HepG2 (cell line): ENCODE results near the gene PHLPP2. TPM values are rescaled to one million over a fixed set of nuclear protein-coding genes. Genes with fewer than 3 reads are reported as not detected.
A peak's percentile ranks its signal among the peaks of the same experiment; 100 is the strongest.

Source experiments
- ATRX ChIP-seq: sonication (generic); formaldehyde crosslinking; IDR thresholded peaks from 2 replicates; pipeline ENCODE4 v1.4.0; 2020; ENCODE audit warnings: missing genetic modification reagents, borderline replicate concordance
- FOXA1 ChIP-seq, 2 experiments: fragments of 450-650 bp in 1 of 2; sonication (generic) in 1 of 2; formaldehyde crosslinking in 1 of 2; IDR thresholded peaks; 2 replicates each; pipeline versions ENCODE4 v1.4.0 to v1.6.1; 2016 to 2020; ENCODE audit warnings: missing genetic modification reagents in 1 of 2
- GTF3A ChIP-seq: sonication (generic); formaldehyde crosslinking; conservative IDR thresholded peaks from 2 replicates; pipeline ENCODE4 v1.4.0; 2020; ENCODE audit warnings: mild to moderate bottlenecking, missing genetic modification reagents
- JDP2 ChIP-seq: sonication (generic); formaldehyde crosslinking; IDR thresholded peaks from 2 replicates; pipeline ENCODE4 v1.8.1; 2022; ENCODE audit warnings: missing genetic modification reagents, borderline replicate concordance
- NR2C2 ChIP-seq: sonication (generic); formaldehyde crosslinking; IDR thresholded peaks from 2 replicates; pipeline ENCODE4 v1.4.0; 2020; ENCODE audit warnings: missing genetic modification reagents, mild to moderate bottlenecking, moderate library complexity, borderline replicate concordance
- ONECUT2 ChIP-seq: sonication (generic); formaldehyde crosslinking; IDR thresholded peaks from 2 replicates; pipeline ENCODE4 v1.4.0; 2020; ENCODE audit warnings: missing genetic modification reagents
- PAX8 ChIP-seq: sonication (generic); formaldehyde crosslinking; IDR thresholded peaks from 2 replicates; pipeline ENCODE4 v1.8.0; 2022; ENCODE audit warnings: mild to moderate bottlenecking, missing genetic modification reagents, borderline replicate concordance
- SALL2 ChIP-seq: sonication (generic); formaldehyde crosslinking; IDR thresholded peaks from 2 replicates; pipeline ENCODE4 v1.8.1; 2023; ENCODE audit warnings: mild to moderate bottlenecking, missing genetic modification reagents, inconsistent platforms
- ZFP82 ChIP-seq: sonication (generic); formaldehyde crosslinking; IDR thresholded peaks from 2 replicates; pipeline ENCODE4 v1.5.1; 2020; ENCODE audit warnings: mild to moderate bottlenecking, missing genetic modification reagents, borderline replicate concordance
- ZNF235 ChIP-seq: sonication (generic); formaldehyde crosslinking; IDR thresholded peaks from 2 replicates; pipeline ENCODE4 v1.8.1; 2023; ENCODE audit warnings: mild to moderate bottlenecking, missing genetic modification reagents, borderline replicate concordance
- ZNF275 ChIP-seq: sonication (generic); formaldehyde crosslinking; IDR thresholded peaks from 2 replicates; pipeline ENCODE4 v1.8.0; 2022; ENCODE audit warnings: missing genetic modification reagents, mild to moderate bottlenecking, inconsistent platforms, borderline replicate concordance
- ZNF3 ChIP-seq: IDR thresholded peaks from 2 replicates; pipeline ENCODE4 v1.7.0; 2017; ENCODE audit warnings: inconsistent platforms
- ZNF782 ChIP-seq: sonication (generic); formaldehyde crosslinking; IDR thresholded peaks from 2 replicates; pipeline ENCODE4 v1.4.0; 2020; ENCODE audit warnings: missing genetic modification reagents, mild to moderate bottlenecking, borderline replicate concordance
- polyA plus RNA-seq, 8 experiments: library from polyadenylated mRNA; depleted of rRNA in 3 of 8; stranded (reverse) in 7 of 8; unstranded in 1 of 8; fragments of >200 nt; fragmentation: Illumina TruSeq in 4 of 8; extraction: Trizol in 4 of 8; gene quantifications; 2 replicates each; pipeline versions ENCODE4 v1.2.1 to v1.2.3, GENCODE V29; 2011 to 2016; ENCODE audit warnings: low read depth in 4 of 8, missing spikeins in 1 of 8, mixed read lengths in 1 of 8; ENCODE audit not compliant: insufficient read depth in 1 of 8
- total RNA-seq, 5 experiments: library from RNA; depleted of rRNA; stranded (reverse); fragments of >200 nt; fragmentation: Illumina TruSeq; extraction: Trizol; gene quantifications; 2 replicates each; pipeline ENCODE4 v1.2.3, GENCODE V29; 2016; ENCODE audit warnings: low read depth in 1 of 5
- TF ChIP-seq, protein P1 (sequence below): sonication (generic); formaldehyde crosslinking; IDR thresholded peaks from 2 replicates; pipeline ENCODE4 v1.4.0; 2020; ENCODE audit warnings: missing genetic modification reagents
- TF ChIP-seq, protein P2 (sequence below): sonication (generic); formaldehyde crosslinking; IDR thresholded peaks from 2 replicates; pipeline ENCODE4 v1.4.0; 2020; ENCODE audit warnings: missing genetic modification reagents, mild to moderate bottlenecking, borderline replicate concordance
- TF ChIP-seq, protein P3 (sequence below): sonication (generic); formaldehyde crosslinking; IDR thresholded peaks from 2 replicates; pipeline ENCODE4 v1.8.0; 2023; ENCODE audit warnings: mild to moderate bottlenecking, missing genetic modification reagents

PHLPP2 gene
- total and polyA plus RNA-seq, 2 of the 13 experiments (the other 11 are each of a cell fraction or from before 2014, with no cell fraction given) = 8.9 TPM

GRCh38 chr16:71722801-71723536 lies 1.5 kb downstream of the PHLPP2 start (continued):
- TF ChIP-seq NR2C2 (CRISPR knock-in tag) = no peak; the same call in 1 of the 2 replicates
- TF ChIP-seq, protein P1, sequence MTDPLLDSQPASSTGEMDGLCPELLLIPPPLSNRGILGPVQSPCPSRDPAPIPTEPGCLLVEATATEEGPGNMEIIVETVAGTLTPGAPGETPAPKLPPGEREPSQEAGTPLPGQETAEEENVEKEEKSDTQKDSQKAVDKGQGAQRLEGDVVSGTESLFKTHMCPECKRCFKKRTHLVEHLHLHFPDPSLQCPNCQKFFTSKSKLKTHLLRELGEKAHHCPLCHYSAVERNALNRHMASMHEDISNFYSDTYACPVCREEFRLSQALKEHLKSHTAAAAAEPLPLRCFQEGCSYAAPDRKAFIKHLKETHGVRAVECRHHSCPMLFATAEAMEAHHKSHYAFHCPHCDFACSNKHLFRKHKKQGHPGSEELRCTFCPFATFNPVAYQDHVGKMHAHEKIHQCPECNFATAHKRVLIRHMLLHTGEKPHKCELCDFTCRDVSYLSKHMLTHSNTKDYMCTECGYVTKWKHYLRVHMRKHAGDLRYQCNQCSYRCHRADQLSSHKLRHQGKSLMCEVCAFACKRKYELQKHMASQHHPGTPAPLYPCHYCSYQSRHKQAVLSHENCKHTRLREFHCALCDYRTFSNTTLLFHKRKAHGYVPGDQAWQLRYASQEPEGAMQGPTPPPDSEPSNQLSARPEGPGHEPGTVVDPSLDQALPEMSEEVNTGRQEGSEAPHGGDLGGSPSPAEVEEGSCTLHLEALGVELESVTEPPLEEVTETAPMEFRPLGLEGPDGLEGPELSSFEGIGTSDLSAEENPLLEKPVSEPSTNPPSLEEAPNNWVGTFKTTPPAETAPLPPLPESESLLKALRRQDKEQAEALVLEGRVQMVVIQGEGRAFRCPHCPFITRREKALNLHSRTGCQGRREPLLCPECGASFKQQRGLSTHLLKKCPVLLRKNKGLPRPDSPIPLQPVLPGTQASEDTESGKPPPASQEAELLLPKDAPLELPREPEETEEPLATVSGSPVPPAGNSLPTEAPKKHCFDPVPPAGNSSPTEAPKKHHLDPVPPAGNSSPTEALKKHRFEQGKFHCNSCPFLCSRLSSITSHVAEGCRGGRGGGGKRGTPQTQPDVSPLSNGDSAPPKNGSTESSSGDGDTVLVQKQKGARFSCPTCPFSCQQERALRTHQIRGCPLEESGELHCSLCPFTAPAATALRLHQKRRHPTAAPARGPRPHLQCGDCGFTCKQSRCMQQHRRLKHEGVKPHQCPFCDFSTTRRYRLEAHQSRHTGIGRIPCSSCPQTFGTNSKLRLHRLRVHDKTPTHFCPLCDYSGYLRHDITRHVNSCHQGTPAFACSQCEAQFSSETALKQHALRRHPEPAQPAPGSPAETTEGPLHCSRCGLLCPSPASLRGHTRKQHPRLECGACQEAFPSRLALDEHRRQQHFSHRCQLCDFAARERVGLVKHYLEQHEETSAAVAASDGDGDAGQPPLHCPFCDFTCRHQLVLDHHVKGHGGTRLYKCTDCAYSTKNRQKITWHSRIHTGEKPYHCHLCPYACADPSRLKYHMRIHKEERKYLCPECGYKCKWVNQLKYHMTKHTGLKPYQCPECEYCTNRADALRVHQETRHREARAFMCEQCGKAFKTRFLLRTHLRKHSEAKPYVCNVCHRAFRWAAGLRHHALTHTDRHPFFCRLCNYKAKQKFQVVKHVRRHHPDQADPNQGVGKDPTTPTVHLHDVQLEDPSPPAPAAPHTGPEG = peak; percentile 70
- TF ChIP-seq ONECUT2 (CRISPR knock-in tag) = no peak
- no peak; the same call in 1 of the 2 replicates for TF ChIP-seq ZNF235 (CRISPR knock-in tag)
- no peak for TF ChIP-seq ZNF275 (CRISPR knock-in tag)
- TF ChIP-seq JDP2 = peak; percentile 47; the same call in 1 of the 2 replicates
- 0 out of 2 replicates have a peak, but pooled peaks have one; percentile 63 for TF ChIP-seq PAX8 (CRISPR knock-in tag)
- TF ChIP-seq SALL2 = peak; percentile 47; the same call in 1 of the 2 replicates
- no peak for TF ChIP-seq ATRX (CRISPR knock-in tag)
- TF ChIP-seq, protein P2, sequence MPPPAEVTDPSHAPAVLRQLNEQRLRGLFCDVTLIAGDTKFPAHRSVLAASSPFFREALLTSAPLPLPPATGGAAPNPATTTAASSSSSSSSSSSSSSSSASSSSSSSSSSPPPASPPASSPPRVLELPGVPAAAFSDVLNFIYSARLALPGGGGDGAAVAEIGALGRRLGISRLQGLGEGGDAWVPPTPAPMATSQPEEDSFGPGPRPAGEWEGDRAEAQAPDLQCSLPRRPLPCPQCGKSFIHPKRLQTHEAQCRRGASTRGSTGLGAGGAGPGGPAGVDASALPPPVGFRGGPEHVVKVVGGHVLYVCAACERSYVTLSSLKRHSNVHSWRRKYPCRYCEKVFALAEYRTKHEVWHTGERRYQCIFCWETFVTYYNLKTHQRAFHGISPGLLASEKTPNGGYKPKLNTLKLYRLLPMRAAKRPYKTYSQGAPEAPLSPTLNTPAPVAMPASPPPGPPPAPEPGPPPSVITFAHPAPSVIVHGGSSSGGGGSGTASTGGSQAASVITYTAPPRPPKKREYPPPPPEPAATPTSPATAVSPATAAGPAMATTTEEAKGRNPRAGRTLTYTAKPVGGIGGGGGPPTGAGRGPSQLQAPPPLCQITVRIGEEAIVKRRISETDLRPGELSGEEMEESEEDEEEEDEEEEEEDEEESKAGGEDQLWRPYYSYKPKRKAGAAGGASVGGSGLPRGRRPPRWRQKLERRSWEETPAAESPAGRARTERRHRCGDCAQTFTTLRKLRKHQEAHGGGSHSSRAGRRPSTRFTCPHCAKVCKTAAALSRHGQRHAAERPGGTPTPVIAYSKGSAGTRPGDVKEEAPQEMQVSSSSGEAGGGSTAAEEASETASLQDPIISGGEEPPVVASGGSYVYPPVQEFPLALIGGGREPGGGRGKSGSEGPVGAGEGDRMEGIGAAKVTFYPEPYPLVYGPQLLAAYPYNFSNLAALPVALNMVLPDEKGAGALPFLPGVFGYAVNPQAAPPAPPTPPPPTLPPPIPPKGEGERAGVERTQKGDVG (CRISPR knock-in tag) = 0 out of 2 replicates have a peak, but pooled peaks have one; percentile 60
- no peak for TF ChIP-seq FOXA1 (IDR thresholded peaks at IDR 0.05)
- TF ChIP-seq FOXA1 (CRISPR knock-in tag; IDR thresholded peaks at IDR 0.05) = peak; percentile 10; the same call in 1 of the 2 replicates
- TF ChIP-seq, protein P3, sequence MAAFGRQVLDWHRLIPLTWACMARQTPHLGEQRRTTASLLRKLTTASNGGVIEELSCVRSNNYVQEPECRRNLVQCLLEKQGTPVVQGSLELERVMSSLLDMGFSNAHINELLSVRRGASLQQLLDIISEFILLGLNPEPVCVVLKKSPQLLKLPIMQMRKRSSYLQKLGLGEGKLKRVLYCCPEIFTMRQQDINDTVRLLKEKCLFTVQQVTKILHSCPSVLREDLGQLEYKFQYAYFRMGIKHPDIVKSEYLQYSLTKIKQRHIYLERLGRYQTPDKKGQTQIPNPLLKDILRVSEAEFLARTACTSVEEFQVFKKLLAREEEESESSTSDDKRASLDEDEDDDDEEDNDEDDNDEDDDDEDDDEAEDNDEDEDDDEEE (CRISPR knock-in tag) = peak; percentile 53; the same call in 1 of the 2 replicates
- TF ChIP-seq ZFP82 (CRISPR knock-in tag) = 0 out of 2 replicates have a peak, but pooled peaks have one; percentile 44
- TF ChIP-seq ZNF782 (CRISPR knock-in tag) = peak; percentile 36; the same call in 1 of the 2 replicates
- TF ChIP-seq ZNF3 = no peak
- 0 out of 2 replicates have a peak, but pooled peaks have one; percentile 73 for TF ChIP-seq GTF3A (CRISPR knock-in tag)
